ENCODE data around the gene RBBP4. TPM values are rescaled to one million over a fixed set of nuclear protein-coding genes. Genes with fewer than 3 reads are reported as not detected.
"Not testable (repeated sequence)": the region's sequence is repeated elsewhere in the genome, so short reads cannot be mapped to it uniquely, and the experiment has no call there.

RBBP4 gene
- total RNA-seq, 3 donors from 2014 or later = 111 to 161 (median 121) TPM

GRCh38 chr1:32666901-32667566 lies 16.0 kb downstream of the RBBP4 start:
- Histone ChIP-seq H3K36me3 (peaks cover 5% of the 10 kb centered on the region), H3K27ac (no peak overlapping the region), H3K27me3 (no peaks in the 10 kb centered on the region), H3K4me3 (no peak overlapping the region), H3K4me1 (no peaks in the 10 kb centered on the region), H3K9me3 (no peaks in the 10 kb centered on the region)
- no peak for DNase-seq (ENCODE audit: low spot score in 2 of 2)
- intact Hi-C loops (cut with DNase I; ENCODE audit: low total_unique reads) = no loop called here
- TF ChIP-seq CTCF (IDR thresholded peaks at IDR 0.05) (no peak), POLR2A (IDR thresholded peaks at IDR 0.05) (no peak), POLR2AphosphoS5 (IDR thresholded peaks at IDR 0.05) (no peak)

GRCh38 chr1:32668716-32669115 lies 17.7 kb downstream of the RBBP4 start:
- H3K36me3 ChIP-seq; DNase-seq (ENCODE audit: low spot score in 2 of 2); intact Hi-C loops (cut with DNase I; ENCODE audit: low total_unique reads); H3K27me3 ChIP-seq; H3K4me3 ChIP-seq; H3K27ac ChIP-seq; H3K4me1 ChIP-seq; H3K9me3 ChIP-seq: not testable (repeated sequence)

- no peak for TF ChIP-seq POLR2A (IDR thresholded peaks at IDR 0.05)
- TF ChIP-seq CTCF (IDR thresholded peaks at IDR 0.05) = no peak
- Histone ChIP-seq H3K4me1 (peaks cover 0 to 4% of the 10 kb centered on the region in 2 donors), H3K27ac (no peak overlapping the region), H3K36me3 (peaks cover 6% of the 10 kb centered on the region), H3K4me3 (no peak overlapping the region), H3K9me3 (no peaks in the 10 kb centered on the region), H3K27me3 (no peaks in the 10 kb centered on the region)
- intact Hi-C loops (cut with DNase I; ENCODE audit: low total_unique reads) = no loop called here
- no peak for DNase-seq (ENCODE audit: low spot score in 2 of 2)
Measured at GRCh38 chr1:32676945-32677344, 25.9 kb downstream of the RBBP4 start.

GRCh38 chr1:32679993-32680392 lies 29.0 kb downstream of the RBBP4 start:
- intact Hi-C loops (cut with DNase I; ENCODE audit: low total_unique reads); H3K27ac ChIP-seq; DNase-seq (ENCODE audit: low spot score in 2 of 2); H3K36me3 ChIP-seq; H3K27me3 ChIP-seq; H3K4me1 ChIP-seq; H3K4me3 ChIP-seq; H3K9me3 ChIP-seq: not testable (repeated sequence)

- Histone ChIP-seq H3K36me3 (peaks cover 6% of the 10 kb centered on the region), H3K4me3 (no peak overlapping the region), H3K4me1 (peaks cover 5 to 16% of the 10 kb centered on the region in 2 donors), H3K27me3 (no peaks in the 10 kb centered on the region), H3K27ac (peak overlapping the region in 1 of 2 donors; percentile 36), H3K9me3 (no peaks in the 10 kb centered on the region)
- DNase-seq (ENCODE audit: low spot score in 2 of 2) = no peak
- intact Hi-C loops (cut with DNase I; ENCODE audit: low total_unique reads) = no loop called here
- TF ChIP-seq POLR2AphosphoS5 (IDR thresholded peaks at IDR 0.05) (no peak), POLR2A (IDR thresholded peaks at IDR 0.05) (no peak), CTCF (IDR thresholded peaks at IDR 0.05) (no peak)
Measured at GRCh38 chr1:32680642-32681041, 29.6 kb downstream of the RBBP4 start.

GRCh38 chr1:32681509-32681908 lies 30.5 kb downstream of the RBBP4 start:
- peaks cover 6% of the 10 kb centered on the region for H3K36me3 ChIP-seq
- H3K27me3 ChIP-seq = no peaks in the 10 kb centered on the region
- H3K4me3 ChIP-seq = no peak overlapping the region
- H3K4me1 ChIP-seq = peaks cover 5 to 16% of the 10 kb centered on the region in 2 donors
- no peak for TF ChIP-seq POLR2AphosphoS5 (IDR thresholded peaks at IDR 0.05)
- no peak for TF ChIP-seq POLR2A (IDR thresholded peaks at IDR 0.05)
- TF ChIP-seq CTCF (IDR thresholded peaks at IDR 0.05) = no peak
- DNase-seq (ENCODE audit: low spot score in 2 of 2) = no peak
- intact Hi-C loops (cut with DNase I; ENCODE audit: low total_unique reads) = no loop called here
- H3K9me3 ChIP-seq = no peaks in the 10 kb centered on the region
- peak overlapping the region; percentile 8 for H3K27ac ChIP-seq
